ENCODE results near the gene SRGAP2C.
"Not testable (repeated sequence)": the region's sequence is repeated elsewhere in the genome, so short reads cannot be mapped to it uniquely, and the experiment has no call there.

DNA sequence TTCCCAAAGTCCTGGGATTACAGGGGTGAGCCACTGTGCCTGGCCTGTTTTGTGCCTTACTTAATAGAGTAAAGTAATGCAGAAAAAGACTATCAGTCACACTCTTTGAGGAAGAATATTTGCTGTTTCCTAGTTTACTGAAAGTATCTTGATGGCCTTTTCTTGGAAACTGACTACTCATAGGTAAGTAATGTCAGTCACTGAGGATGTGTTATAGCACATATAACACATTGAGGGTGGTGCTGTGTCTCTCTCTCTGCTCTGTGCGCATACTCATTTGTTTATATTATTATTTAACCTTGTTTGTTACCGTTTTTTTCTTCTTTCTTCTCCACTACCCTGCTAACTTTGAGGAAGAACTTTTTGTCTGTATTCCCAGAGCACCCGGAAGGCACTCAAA, 93.4 kb downstream of the SRGAP2C start:
- not testable (repeated sequence) for TF ChIP-seq POLR2AphosphoS5 (IDR thresholded peaks at IDR 0.05); TAF1 (IDR thresholded peaks at IDR 0.05; ENCODE audit: low read depth); MXI1 (conservative IDR thresholded peaks at IDR 0.05; ENCODE audit: poor library complexity, severe bottlenecking); RAD21 (conservative IDR thresholded peaks at IDR 0.05); SMC3 (conservative IDR thresholded peaks at IDR 0.05; ENCODE audit: poor library complexity); EZH2 (IDR thresholded peaks at IDR 0.05; ENCODE audit: borderline replicate concordance, insufficient read depth, low read length, poor library complexity, severe bottlenecking); EP300 (conservative IDR thresholded peaks at IDR 0.05; ENCODE audit: poor library complexity, severe bottlenecking)
- TF ChIP-seq, protein P1, sequence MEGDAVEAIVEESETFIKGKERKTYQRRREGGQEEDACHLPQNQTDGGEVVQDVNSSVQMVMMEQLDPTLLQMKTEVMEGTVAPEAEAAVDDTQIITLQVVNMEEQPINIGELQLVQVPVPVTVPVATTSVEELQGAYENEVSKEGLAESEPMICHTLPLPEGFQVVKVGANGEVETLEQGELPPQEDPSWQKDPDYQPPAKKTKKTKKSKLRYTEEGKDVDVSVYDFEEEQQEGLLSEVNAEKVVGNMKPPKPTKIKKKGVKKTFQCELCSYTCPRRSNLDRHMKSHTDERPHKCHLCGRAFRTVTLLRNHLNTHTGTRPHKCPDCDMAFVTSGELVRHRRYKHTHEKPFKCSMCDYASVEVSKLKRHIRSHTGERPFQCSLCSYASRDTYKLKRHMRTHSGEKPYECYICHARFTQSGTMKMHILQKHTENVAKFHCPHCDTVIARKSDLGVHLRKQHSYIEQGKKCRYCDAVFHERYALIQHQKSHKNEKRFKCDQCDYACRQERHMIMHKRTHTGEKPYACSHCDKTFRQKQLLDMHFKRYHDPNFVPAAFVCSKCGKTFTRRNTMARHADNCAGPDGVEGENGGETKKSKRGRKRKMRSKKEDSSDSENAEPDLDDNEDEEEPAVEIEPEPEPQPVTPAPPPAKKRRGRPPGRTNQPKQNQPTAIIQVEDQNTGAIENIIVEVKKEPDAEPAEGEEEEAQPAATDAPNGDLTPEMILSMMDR (IDR thresholded peaks at IDR 0.05; ENCODE audit: poor library complexity, severe bottlenecking) = not testable (repeated sequence)
- TF ChIP-seq, protein P2, sequence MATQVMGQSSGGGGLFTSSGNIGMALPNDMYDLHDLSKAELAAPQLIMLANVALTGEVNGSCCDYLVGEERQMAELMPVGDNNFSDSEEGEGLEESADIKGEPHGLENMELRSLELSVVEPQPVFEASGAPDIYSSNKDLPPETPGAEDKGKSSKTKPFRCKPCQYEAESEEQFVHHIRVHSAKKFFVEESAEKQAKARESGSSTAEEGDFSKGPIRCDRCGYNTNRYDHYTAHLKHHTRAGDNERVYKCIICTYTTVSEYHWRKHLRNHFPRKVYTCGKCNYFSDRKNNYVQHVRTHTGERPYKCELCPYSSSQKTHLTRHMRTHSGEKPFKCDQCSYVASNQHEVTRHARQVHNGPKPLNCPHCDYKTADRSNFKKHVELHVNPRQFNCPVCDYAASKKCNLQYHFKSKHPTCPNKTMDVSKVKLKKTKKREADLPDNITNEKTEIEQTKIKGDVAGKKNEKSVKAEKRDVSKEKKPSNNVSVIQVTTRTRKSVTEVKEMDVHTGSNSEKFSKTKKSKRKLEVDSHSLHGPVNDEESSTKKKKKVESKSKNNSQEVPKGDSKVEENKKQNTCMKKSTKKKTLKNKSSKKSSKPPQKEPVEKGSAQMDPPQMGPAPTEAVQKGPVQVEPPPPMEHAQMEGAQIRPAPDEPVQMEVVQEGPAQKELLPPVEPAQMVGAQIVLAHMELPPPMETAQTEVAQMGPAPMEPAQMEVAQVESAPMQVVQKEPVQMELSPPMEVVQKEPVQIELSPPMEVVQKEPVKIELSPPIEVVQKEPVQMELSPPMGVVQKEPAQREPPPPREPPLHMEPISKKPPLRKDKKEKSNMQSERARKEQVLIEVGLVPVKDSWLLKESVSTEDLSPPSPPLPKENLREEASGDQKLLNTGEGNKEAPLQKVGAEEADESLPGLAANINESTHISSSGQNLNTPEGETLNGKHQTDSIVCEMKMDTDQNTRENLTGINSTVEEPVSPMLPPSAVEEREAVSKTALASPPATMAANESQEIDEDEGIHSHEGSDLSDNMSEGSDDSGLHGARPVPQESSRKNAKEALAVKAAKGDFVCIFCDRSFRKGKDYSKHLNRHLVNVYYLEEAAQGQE (IDR thresholded peaks at IDR 0.05; ENCODE audit: borderline replicate concordance) = not testable (repeated sequence)

All from neural cell (in vitro differentiated cells).